NCI-H1105 (cell line): Measurements from ENCODE around the gene PSD4.

Source experiments
- DNase-seq: peaks from one replicate; lab custom pipeline; 2025; lab: John Stamatoyannopoulos, UW

Gene PSD4

GRCh38 chr2:113167962-113168340, 5.8 kb upstream of the PSD4 start:
- no peak for DNase-seq

GRCh38 chr2:113169002-113169530, 4.7 kb upstream of the PSD4 start:
- DNase-seq: no peak

- DNase-seq: no peak
Observed at GRCh38 chr2:113169586-113169985, 4.2 kb upstream of the PSD4 start.

GRCh38 chr2:113171334-113172075, 2.3 kb upstream of the PSD4 start:
- no peak for DNase-seq

GRCh38 chr2:113172721-113173541, 840 bp upstream of the PSD4 start:
- no peak for DNase-seq

- no peak for DNase-seq
Observed at GRCh38 chr2:113174376-113174750, 592 bp downstream of the PSD4 start.

- no peak for DNase-seq
Observed at GRCh38 chr2:113175042-113175628, 1.4 kb downstream of the PSD4 start.

GRCh38 chr2:113175736-113176695, 2.2 kb downstream of the PSD4 start:
- no peak for DNase-seq

GRCh38 chr2:113176696-113177355, 3.1 kb downstream of the PSD4 start:
- no peak for DNase-seq

GRCh38 chr2:113178069-113178746, 4.4 kb downstream of the PSD4 start:
- no peak for DNase-seq

- no peak for DNase-seq
Observed at GRCh38 chr2:113178891-113179290, 5.1 kb downstream of the PSD4 start.

- no peak for DNase-seq
Observed at GRCh38 chr2:113179446-113180045, 5.8 kb downstream of the PSD4 start.

- DNase-seq: no peak
Observed at GRCh38 chr2:113180131-113180946, 6.6 kb downstream of the PSD4 start.

GRCh38 chr2:113181258-113182051, 7.7 kb downstream of the PSD4 start:
- DNase-seq: no peak

GRCh38 chr2:113182471-113183260, 8.9 kb downstream of the PSD4 start:
- no peak for DNase-seq

- no peak for DNase-seq
Observed at GRCh38 chr2:113183264-113183663, 9.5 kb downstream of the PSD4 start.

- DNase-seq: no peak
Observed at GRCh38 chr2:113183703-113184102, 9.9 kb downstream of the PSD4 start.
